ENCODE data around the gene EPHA3. TPM values are rescaled to one million over a fixed set of nuclear protein-coding genes. Genes with fewer than 3 reads are reported as not detected.

Gene EPHA3
- total RNA-seq, 1 donor from 2014 or later, result 65.6 TPM

DNA sequence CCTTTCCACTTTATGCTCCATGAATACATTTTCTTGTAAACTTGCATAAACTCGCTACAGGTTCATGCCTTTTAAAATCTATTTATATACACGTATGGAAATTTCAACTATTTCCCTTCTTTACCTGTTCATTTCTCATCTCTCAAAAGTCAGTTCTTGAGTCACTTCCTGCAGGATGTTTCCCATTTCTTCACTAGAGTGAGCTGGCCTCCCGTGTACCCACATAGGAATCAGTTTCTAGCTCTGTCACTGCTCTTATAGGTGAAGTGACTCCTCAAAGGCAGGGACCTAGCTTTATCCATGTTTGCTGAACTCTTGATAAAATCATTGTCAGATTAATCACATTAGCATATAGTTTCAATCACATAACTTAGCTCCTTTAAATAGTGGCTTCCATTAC, 259.7 kb downstream of the EPHA3 start:
- DNase-seq, result no peak

DNA sequence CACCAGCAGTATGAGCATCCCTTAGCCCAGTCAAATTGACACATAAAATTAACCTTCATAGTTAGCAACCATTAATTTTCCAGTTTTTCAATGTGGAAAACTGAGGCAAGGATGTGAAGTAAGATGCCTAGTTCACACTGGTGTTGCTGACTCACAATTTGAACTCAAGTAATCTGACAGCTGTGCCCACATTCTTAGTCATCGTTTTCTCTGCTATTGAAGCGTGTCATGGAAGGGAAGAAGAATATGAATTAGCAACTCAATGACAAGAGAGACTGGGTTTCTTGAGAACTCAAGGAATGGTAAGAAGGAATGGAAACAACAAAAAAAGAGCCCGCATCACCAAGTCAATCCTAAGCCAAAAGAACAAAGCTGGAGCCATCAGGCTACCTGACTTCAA, 261.4 kb downstream of the EPHA3 start:
- DNase-seq, result no peak

DNA sequence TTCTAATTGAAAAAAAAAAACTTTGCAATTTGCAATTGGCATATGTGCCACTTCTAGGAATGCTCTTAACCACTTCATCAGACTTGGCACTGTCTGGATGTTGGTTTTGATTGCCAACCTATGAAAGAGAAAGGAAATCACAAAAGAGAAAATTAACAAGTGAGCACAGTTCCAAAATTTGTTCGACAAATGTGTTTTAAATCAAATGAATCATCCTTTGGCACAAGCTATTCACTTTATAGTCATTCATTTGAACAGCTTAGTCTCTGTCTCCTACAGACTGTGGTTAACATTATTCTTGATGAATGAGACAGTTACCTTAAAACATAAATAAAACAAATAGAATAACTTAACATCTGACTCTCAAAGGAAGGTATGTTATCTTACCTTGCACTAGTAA, 265.0 kb downstream of the EPHA3 start:
- peak; percentile 61 for DNase-seq

DNA sequence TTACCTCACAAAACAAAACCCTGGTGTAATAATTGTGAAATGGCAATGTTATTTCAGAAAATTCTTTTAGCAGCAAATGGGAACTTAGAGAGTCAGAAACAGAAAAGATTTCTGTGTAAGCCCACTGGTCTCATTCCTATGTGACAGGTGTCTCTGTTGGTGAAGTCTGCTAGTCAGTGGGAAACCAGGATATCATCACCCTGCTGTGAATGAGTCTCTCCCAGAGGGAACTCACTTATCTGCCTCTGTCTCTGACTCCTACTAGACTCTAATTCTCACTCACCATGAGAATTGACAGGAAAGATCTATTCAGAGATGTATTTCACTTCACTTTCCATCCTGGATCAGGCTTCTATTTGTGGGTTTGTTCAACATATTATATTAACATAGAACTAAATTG, 266.0 kb downstream of the EPHA3 start:
- no peak for DNase-seq

DNA sequence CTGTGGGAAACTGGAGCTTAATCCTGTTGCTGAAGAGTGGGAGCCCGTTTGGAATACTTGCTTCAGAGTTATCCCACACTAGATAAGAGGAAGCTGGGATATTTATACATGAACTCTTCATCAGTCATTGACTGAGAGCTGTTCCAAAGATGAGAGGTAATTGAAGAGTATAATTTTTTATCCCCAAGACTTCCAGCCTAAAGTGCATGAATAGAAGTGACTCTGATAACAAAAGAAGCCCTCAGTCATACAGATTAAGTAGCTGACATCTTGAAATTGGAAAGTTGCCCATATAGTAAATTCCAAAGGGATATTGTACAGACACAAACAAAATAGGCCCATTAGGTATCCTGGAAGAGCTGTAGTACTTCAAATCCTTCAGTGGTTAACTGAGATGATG, 268.0 kb downstream of the EPHA3 start:
- no peak for DNase-seq

DNA sequence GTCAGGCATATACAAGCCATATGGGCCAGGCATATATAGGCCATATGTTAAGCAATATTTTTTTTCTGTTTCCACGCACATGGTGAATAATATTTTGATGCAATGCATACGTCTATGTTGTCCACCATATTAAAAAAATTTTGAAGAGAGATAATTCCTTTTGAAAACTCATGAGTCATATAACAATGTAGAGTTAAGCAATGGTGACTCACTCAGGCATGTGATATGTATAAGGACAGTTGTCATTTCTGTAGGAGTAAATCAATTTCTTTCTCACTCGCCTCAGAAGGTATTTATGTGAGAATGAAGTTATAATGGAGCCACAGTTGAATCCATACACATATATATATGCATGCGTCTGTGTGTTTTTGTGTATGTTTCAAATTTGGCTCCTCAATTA, 272.6 kb downstream of the EPHA3 start:
- DNase-seq, result no peak

DNA sequence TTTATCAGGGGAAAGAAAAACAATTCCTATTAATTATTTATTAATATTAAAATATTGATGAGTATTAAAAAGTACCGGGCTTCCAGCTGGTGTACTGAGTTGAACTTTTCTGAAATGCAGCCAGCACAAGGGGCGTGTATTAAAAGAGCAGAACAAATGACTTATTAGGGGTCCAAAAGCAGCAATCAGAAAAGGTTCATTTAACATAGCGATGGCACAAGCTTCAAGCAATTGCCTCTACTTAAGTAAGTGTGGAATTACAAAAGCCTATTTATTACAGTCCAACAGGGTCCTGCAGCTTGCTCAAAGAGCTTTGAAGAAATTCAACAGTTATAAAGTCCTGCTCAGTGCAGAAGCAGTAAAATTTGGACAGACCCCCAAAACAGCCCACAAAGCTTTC, 285.6 kb downstream of the EPHA3 start:
- DNase-seq, result peak; percentile 35

DNA sequence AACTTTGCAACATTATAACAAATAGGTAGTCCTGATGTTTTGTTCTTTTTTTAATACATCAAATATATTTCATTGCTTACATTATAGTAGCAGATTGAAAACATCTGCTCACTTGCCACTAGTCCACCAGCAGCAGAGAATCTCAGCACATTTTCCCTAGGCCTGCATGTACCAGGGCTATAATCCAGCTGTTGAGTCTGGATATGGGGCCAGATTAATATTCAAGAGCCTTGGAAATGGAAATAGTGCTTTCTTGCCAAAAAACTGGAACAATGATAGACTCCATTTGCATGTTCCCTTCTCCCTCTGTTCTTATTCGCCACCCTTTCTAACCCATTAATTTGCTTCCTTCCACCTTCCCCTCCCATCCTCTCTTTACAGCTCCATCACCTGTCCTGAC, 288.0 kb downstream of the EPHA3 start:
- peak; percentile 65 for DNase-seq

DNA sequence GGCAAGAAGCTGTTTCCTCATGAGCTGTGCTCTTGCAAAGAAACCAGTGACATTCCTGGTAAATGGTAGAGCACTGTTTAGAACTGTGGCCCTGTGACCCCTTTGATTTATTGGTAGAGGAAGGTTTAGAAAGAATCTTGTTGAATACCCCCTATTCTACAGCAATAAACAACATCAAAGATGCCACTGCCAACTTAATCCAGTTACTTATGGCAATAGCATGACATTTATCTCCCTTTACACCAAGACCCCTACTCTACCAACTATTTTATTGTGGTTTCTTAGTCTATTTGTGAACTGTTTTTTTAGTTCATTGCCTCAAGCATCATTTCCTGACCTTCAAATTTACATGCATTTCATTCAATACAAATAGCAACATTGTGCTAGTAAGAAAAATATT, 288.6 kb downstream of the EPHA3 start:
- no peak for DNase-seq

DNA sequence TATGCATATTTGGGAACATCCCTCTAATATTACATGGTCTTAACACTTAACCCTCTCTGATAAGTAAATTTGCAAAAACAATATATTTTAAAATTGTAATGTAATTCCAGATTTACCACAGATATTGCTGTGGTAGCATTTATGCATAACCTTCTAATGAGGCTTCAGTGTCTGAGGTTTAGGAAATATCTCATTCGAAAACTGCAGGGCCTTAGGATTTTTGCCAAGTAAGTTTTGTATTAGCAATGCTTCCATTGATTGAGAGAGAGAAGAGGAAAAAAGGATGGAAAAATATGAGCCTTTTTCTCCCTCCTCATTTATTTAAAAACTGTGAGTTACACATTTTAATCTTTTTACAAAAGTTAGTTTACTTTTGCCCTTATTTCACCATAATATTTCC, 294.6 kb downstream of the EPHA3 start:
- DNase-seq, result no peak

DNA sequence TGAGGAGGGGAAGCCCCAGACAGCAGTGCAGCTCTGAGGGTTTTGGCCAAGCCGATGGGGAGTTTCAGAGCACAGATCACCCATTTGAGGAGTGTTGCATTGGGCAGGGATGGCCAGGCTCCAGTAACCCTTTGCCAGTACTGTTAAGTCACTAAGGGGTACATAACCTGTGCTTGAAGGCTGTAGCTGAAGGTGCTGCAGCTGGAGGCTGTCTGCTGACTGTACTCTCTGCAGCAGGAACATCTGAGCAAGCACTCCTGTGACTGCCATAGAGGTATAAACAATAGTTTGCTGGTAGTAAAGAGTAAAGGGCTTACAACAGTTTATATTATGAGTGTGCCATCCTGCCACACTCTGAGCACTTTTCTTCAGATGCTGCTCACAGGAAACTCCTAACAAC, 297.8 kb downstream of the EPHA3 start:
- no peak for DNase-seq

DNA sequence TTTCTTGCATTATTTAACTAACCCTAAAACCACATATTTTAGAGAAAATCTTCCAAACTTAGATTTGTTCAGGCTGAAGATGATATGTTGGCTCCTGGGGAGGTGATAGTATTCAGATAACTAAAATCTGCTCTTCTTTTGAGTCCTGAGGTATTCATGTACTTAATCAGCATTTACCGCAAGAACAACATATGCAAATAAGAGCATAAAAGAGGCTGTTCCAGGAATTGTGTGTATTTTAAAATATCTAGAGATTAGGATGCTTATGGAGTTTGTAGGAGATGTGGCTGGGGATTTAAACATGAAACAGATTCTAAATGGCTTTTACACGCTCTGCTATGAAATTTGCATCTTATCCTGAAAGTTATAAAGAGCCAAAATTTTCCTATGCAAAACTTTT, 298.2 kb downstream of the EPHA3 start:
- no peak for DNase-seq

DNA sequence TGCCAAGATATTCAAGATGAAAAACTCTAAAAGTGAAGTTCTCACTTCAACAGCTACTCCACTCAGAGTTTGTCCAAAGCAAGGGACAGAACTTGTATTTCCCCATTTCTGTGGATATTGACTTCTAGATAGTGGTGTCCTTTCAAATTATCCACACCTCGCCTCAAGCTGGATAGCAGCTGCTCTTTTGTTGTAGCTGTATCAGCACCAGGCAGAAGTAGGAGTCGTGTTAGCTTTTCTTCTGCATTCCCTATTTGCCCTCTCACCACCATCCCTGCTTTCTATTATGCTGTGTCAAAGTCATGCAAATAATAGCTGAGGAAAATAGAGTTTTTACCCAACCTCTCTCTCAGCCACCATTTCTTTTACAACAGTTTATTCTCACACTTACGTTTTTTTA, 303.8 kb downstream of the EPHA3 start:
- no peak for DNase-seq

DNA sequence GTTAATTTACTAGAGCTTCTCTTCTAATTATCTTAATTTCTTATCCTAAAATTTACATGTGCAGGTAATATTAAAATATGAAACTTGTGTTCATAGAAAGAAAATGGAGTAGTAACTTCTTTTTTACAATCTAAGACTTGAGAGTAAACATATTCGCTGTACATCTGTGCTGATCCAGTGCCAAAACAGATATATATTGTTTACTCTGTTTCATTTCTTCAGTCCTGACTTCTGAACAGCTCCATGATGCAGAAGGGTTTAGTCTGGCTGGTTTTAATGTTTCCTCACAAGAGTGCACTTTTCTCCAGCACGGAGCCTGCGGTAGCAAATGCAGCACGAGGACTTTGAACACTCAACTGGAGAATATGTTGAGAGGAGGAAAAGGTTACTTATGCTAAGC, 306.8 kb downstream of the EPHA3 start:
- DNase-seq, result peak; percentile 48

DNA sequence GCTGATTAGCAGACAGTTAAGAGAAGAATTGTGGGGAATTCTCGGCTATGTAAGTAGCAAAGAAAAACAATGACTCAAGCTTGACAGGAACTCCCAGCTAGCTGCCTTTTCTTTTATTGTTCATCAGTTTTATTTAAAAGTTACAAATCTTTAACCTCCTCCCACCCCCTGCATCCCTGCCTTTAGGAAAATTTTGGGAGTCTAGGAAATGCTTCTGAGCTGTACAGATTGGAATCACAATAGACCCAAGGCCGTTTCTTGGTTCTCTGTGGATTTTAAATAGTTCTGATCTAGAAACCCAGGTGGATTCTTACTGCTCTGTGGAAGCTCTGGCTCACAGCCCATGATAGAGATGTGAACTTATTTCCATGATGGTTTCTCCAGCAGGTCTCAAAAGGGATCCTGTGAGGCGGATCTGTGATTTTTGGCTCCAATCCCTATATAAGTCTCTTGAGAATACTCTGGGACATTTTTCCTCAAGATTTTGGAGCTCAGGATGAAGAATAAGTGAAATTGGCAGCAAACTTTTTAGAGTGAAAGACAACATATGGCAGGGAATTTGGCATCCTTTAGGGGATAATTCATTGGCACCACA, 312.3 kb downstream of the EPHA3 start:
- peak; percentile 37 for DNase-seq

DNA sequence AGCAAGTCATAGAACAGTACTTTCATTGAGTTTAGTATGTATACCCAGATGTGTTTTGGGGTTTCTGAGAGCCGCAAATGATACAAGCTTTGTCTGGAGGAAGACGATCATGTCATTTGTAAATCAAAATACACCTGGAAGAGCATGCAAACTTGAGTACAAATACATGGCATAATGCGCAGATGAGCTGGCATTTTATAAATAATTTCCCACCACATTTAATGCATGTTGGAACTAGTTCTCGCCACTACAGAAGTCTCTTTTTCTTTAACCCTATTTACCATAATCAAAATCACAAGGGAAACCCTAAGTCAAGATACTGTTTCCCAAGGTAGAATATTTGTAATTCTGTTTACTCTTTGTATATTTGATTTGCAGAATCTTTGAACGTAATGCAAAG, 318.6 kb downstream of the EPHA3 start:
- DNase-seq, result no peak

DNA sequence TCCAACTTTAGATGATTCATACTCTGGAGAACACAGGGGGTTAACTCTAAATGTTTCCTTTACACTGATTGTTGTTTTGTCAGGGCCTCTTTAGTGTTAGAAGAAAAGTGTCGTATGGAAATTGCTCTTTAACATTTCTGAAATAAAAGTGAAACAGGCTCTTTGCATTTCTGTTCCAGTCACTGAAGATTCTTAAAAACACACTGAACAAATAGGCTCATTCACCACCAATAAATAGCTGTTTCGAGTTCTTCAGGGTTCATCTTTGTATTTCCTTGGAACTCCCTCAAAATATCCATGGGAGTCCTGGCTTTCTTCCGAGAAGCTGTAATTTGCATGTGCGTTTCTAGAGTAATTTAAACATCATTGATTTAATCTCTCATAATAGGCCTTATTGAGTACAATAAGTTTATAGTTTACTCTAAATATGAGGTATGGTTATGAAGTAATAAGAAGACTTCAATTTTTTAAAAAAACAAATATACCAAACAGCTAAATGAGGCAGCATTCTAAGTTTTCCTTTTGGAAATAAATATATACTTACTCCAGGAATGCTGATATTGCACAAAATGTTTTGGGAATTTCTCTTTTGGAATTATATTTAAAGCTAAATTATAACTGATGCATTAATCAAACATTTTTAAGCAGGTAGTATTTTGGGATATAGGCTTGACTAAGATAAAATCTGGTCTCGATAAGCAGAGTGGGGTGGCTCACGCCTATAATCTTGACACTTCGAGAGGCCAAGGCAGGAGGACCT, 327.4 kb downstream of the EPHA3 start:
- peak; percentile 23 for DNase-seq

DNA sequence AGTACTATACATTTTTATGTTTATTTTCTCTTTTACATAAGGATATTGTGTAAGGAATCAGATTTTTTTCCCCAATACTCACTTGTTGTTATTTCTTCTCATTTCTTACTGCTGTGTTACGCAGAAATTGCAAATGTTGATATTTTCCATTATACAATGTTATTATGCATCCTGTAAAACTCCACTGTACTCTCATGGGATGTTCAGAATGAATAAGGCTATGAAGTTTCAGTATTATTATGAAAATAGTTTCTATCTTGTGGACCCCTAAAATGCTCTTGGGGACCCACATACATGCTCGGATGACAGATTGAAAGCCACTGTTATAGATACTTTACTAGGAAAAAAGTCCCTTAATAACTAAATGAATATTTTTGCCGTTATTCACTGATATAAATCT, 329.4 kb downstream of the EPHA3 start:
- no peak for DNase-seq

DNA sequence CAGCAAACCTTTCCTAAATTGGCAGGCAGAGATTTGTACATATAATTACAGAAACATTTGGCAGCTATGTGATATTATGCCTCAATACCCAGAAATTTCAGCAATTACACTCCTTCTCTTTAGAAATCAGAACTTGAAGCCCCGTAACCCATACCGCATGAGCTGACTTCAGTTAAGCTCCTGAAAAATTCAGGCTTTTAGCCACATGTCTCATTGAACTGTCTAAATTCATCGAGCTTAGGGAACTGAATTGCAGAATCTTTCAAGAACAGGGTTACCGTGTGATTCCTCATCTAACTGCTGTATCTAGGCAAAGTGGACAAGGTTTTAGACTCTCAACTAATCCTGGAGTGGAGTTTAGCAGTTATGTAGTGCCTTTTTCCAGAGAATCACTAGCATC, 333.0 kb downstream of the EPHA3 start:
- no peak for DNase-seq

DNA sequence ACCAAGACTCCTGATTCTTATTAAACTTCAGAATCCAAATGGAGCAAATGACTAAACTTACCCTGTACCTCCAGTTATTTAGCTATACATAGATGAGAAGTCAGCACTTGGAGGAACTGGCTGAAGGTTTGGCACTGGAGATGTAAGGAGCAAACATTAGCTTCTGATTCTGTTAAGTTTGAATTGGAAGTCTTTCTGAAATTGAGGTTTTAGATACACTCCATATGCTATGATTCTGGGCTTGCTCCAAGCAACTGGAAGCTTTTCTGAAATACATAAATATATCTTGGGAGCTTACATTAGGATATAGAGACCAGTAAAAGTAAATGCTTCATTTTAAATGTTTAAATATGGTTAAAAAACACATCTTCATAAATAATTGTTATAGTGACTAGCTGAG, 333.7 kb downstream of the EPHA3 start:
- peak; percentile 37 for DNase-seq

DNA sequence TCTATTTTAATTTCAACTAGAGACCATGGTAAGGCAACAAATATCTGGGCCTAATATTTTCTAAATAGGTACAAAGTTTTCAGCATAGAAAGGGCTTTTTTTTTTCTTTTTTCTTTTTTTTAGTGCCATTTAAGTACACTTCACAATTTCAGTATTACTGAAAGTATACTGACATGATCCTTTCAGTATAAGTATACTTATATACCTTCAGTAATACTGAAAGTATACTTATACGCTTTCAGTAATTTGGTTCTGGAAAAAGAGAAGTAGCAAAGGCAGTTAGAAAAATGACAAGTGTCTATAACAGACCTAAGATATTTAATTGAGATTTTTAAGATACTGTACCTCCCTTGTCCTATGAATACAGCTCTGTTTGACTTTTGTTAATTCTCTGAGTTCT, 339.2 kb downstream of the EPHA3 start:
- DNase-seq, result no peak

DNA sequence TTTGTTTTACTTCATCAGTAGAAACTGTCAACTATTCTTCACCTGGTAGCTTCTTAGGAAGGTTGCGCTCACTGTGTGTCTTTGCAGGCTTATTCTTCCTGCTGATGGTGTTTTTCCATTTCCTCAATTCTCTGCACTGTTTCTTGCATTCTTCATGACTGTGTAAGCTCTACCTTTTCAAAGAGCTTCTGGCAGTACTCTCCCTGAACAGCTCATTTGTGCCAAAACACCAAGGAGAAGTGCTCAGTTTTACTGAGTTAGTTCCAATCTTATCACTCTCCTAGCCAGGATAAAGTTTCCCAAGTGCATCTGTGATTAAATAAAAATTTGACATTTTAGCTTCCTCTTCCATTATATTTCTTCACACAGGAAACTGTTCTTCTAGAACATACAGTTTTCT, 339.8 kb downstream of the EPHA3 start:
- peak; percentile 32 for DNase-seq

DNA sequence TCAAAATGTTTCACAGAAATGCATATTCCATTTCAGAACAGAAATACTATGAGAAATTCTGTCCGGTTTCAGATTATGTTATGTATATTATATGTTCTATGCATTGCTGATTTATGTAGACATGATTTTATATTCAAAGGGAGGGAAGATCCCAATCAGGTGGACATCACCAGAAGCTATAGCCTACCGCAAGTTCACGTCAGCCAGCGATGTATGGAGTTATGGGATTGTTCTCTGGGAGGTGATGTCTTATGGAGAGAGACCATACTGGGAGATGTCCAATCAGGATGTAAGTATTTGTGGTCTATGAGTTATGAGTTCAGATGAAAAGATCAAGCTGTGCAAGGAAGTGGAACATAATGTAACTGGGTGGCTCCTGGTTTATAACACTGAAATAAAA, 341.7 kb downstream of the EPHA3 start:
- DNase-seq, result no peak

DNA sequence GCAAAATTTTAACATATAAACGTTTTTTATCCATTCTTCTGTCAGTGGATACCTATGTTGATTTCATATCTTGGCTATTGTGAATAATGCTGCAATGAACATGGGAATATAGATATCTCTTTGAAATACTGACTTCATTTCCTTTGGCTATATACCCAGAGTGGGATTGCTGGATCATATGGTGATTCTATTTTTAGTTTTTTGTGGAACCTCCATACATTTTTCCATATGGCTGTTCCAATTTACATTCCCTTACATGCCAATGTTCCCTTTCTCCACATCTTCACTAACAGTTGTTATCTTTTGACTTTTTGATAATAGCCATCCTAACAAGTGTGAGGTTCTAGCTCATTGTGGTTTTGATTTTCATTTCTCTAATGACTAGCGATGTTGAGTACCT, 344.6 kb downstream of the EPHA3 start:
- DNase-seq, result no peak

DNA sequence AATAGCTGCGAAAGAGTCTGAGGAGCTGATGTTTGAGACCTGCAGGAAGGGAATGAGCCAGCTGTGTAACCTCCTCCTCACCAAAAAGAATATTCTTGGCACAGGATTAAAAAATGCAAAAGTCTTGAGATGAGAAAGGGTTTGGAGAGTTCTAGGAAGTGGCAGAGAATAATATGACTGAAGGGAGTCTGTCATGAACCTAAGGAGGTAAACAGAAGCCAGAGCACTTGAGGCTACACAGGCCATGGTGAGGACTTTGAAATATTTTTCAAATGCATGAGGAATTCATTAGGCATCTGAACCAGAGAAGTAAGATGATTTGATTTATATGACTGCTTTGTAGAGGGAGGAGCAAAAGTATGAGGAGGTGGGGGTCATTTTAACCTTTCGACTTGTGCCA, 347.8 kb downstream of the EPHA3 start:
- no peak for DNase-seq
